Measurements from ENCODE around the gene CALD1.
A peak's percentile ranks its signal among the peaks of the same experiment; 100 is the strongest.

The CALD1 gene

DNA sequence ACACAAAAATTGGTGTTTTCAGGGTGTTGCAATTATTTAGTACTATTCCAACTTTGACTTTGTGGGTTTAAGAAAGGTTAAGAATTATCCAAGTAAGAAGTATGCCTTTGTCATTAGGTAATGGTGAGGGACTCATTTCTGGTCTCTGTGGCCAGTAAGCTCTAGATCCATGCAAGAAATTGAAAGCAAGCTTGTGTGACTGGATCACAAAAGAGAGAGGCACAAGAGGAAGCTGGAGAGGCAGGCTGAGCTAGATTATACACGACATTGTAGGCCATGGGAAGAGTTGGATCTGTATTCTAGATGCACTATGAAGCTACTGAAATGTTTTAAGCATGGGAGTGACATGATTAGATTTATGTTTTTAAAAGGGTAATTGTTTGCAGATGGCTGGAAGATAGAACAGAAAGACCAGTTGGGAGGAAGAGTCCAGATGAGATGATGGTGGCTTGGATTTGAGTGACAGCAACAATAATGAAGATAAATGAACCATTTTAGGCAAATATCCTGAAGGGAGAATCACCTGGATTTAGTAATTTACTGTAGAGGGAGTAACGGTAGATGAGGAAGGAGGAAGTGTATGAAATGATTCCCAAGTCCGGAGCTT is 50.0 kb downstream of the CALD1 start:
- no peak for DNase-seq

DNA sequence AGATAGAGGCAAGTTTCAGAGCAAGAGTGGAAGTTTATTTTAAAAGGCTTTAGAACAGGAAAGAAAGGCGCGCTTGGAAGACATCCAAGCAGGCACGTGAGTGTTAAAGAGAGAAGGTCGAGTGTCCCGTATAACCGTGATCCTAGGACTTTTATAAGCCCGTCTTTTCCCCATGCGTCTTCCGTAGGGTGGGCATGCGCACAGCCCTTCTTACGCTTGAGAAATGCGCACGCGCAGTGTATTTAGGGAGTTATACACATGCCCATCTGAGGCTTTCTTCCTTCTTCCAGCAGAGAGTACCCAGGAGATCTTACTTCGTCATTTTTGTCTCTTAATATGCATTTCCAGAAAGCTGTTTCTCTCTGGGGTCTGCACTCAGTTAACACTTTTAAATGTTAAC is 52.4 kb downstream of the CALD1 start:
- no peak for DNase-seq

DNA sequence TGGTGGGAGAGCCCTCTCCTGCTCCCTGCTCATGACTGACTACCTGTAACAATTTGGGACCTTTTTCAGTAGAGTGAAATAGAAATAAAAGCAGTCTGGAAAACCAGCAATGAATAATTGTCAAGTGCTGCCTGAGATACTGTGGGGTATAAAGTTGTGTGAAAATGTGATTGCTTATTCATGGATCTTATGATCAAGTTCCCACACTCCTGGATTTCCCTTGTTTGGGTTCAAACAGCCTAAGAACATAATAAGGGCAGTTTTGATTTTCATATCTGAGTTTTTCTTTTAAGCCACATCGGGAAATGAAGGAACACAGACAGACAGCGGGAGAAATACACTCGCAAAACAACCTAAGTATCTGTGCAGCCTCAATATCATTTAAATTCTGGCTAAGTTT is 52.9 kb downstream of the CALD1 start:
- no peak for DNase-seq

DNA sequence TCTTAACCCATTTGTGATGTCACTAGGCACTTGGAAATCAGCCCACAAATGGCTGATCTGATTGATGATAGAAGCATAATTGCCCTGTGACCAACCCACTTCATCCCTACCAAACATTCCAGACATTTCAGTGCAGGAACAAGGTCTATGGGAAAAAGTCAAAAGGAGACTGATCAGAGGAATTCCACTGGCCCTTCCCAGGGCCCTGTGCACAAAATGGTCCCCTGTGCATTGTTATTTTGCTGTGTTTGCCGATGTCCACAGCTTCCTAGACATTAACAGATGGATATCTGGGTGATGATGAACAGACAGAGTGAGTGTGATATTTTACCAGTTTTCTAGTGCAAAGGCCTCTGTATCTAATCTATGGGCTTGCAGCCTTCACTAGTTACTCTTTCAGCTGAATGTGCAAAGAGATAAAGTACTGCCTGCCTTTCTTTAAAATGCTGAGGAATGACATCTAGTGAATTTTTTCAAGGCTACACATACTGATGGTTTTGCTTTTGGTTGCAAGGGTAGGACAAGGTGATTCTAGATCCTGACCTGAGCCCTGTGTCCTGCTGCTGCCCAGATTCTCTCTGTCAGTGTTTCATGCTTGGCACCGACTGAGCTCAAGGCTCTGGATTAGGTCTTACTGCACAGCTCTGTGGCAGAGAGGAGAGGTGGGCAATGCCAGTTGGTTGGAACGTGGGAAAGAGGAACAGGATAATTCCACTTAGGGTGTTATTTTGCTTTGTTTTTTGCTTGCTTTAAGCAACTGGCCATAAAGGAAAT is 55.4 kb downstream of the CALD1 start:
- DNase-seq: no peak

DNA sequence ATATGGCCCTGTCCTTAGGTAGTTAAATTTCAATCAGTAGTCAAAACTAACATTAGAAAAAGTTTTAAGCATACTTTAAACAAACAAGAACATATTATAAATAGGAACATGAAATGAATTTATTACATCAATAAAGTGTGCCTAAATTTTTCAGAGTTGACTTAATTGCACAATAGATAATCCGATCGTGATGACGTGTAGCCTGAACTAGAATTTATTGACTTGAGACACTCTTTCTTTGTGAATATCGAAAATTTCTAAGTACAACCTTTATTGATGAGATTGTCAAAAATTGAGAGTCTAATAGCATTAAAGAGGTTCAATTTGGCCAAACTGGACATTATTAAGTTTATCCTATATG is 56.0 kb downstream of the CALD1 start:
- DNase-seq: no peak

DNA sequence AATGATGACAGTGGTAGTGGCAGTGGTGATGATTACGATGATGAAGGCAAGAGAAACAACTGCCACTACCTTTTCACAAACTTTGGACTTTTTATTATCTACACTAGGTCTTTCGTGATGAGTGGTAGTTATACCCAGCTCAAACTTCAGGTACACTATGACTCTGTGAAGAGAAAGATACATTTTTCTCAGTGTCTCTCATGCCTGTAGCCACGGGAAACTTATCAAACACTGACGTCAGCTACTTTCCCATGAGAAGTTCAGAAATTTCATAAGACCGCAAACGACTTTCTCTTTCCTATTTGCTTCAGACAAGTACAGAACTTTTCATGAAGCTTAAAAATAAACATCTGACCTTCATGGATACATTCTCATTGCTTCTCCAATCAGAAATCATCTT is 57.0 kb downstream of the CALD1 start:
- DNase-seq: no peak

DNA sequence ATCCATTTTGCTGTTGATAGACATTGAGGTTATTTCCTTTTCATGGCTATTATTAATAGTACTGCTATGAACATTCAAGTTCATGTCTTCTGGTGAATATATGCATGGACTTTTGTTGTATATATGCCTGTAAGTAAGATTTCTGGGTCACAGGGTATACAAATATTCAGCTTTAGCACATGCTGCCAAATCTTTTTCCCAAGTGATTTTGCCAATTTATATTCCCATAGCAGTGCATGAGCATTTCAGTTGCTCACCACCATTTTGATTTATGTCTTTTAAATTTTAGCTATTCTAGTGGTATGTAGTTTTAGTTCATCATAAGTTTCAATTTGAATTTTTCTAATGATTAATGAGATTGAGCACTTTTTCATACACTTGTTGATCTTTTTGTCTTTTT is 59.9 kb downstream of the CALD1 start:
- DNase-seq: no peak

DNA sequence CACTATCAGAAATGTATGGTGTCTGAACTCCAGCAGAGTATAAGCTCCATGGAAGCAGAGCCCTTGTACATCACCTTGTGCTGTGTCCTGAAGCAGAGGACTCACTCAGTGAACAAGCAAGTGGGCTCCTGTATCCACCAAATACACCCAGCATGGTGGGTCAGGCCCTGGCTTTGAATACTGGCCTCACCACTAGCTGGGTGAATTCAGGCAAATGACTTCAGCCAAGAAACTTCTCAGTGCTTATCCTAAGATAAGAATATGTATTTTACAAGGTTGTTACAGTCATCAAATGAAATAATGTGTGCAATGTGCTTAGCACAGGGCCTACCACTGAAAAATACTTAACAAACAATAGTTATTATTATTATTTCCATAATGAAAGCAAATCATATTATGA is 62.6 kb downstream of the CALD1 start:
- no peak for DNase-seq

DNA sequence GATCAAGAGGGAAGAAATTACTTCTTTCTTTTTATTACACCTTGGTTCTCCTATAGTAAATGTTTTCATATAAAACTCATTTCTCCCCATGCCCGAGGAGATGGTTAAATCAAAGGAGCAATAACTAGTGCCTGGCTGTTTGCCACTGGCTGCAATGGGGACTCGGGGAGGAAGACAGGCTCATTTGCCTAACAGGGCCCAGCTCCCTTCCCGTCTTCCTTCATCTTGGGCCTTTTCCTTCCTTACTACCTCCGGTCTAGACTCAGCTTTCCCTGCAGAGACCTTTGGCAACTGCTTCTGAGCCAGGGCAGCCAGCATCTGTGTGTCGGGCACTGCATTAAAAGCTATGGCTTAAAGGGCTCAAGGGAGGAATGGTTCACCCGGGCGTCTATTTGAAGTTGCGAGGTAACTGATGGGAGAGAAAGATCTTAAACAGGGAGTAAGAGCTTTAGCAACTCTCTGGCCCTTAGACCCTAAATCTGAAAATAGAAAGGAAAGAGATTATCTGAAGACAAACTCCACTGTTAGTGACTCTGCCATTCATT is 63.5 kb downstream of the CALD1 start:
- DNase-seq: no peak

DNA sequence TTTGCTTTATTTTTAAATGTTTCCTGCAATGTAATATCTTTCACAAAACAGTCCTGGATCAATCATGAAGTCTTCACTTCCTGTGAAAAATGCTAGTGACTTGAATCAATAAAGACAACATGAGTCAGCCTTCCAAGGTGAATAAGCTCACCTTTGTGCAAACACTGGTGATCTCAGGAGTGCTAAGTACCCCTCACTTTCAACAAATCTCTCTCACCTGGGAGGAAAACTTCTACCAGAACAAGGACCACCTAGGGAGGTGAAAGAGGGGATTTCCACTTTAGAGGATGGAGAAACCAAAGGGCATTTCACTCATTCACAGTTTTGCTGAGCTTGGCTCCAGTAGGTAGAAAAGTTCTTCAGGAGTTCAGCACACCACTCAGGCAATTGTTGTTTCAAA is 64.8 kb downstream of the CALD1 start:
- no peak for DNase-seq

DNA sequence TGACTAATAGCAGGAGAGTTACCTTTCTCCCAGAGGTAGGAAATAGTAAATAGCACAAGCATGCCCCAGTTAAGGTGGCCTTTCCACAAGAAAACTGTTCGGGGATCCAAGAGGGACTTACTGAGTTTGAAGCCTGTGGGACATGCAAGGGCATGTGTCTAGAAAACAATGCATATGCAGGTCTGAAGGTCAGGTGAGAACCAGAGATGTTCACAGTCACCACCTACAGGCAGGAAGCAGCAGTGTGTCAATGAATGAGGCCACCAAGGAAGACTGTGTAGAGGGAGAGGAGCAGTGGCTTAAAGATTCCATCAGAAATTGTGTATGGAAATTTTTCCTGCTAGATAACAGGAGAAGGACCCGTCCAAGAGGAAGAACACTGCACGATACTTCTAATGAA is 66.0 kb downstream of the CALD1 start:
- DNase-seq: no peak

DNA sequence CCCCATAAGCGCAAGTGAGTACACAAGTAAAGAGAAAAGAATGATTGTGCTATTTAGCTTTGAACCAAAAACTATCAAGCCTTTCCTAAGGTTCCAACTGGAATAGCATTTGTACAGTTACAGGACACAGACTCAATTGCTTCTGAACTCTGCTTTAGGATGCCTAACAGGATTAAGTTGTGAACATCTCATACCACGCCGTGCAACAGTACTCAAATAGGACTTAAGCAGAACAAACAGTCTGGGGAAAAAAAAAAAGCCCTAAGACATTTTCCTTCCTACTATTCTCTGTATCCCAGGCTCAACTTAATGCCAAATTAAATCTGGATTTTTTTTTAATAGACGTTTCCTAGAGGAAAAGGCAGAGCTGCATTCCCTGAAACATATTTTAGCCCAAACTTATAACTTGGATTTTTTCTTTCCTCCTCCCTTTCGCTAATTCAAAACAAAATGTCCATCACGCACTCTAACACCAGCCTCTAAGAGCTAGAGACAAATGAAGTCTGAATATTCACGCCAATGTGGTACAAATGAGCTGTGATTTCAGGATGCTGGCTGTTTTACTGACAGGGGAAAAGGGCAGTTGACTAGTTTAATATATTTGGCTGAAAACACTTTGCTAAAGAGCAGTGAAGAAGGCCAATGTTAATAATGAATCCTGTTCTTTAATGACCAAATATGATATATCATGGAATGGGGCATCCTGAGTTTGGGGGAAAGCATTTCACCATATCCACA is 68.6 kb downstream of the CALD1 start:
- no peak for DNase-seq

DNA sequence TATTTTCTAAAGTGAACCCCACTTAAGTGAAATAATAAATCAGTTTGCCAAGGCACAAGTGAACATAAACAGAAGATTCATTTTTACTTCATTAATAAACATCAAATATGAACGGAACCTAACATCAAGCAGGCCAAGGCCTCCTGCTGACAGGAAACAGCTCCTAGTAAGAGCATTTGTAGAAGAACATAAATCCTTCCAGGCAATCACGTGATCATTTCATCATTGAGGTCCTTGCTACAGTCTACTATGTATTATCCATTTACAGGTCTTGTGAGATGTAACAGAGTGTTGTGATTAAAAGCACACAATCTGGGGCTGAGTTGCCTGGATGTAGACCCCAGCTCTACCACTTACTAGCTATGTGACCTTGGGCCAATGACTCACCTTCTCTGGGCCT is 70.6 kb downstream of the CALD1 start:
- DNase-seq: peak; percentile 17

DNA sequence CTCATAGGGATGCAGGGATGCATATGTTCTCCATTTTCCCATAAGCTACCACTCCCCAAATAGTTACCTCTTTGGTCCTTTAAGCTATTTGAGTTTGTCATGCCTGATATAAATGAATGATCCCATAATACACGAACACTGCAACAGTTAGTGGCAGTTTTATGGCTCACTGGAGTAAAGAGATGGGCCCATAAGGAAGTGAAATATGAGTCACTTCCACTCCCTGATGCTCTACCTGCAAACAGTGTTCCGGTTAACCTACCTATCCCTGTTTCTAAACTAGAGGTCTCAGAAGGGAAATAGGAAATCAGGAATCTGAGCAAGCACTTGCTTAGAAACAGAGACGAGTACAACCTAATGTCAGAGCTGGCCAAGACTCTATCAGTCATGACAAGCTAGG is 71.7 kb downstream of the CALD1 start:
- no peak for DNase-seq

DNA sequence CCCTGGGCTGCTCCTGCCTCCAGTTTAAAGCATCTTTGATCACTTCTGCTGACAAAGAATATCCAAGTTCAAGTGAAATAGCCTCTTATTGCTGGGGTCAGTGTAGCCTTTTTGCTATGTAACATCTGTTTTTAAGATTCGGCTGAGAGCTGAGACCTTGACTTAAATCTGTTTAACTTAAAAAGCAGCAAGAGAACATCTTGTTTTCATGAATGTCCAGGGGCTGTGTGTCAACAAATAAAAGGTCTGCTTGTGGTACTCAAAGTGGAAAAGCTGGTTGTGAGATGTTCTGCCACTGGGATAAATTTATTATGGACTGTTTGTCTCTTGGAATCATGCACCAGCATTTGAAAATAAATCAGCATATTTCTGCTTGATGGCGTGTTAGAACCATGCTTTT is 73.2 kb downstream of the CALD1 start:
- DNase-seq: no peak

DNA sequence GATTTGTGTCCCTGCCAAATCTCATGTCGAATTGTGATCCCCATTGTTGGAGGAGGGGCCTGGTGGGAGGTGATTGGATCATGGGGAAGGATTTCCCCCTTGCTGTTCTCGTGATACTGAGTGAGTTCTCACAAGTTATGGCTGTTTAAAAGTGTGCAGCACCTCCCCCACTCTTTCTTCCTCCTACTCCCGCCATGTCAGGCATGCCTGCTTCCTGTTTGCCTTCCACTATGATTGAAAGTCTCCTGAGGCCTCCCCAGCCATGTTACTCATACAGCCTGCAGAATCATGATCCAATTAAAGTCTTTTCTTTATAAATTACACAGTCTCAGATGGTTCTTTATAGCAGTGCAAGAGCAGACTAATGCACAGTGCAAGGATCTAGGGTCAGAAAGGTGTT is 75.4 kb downstream of the CALD1 start:
- DNase-seq: no peak

DNA sequence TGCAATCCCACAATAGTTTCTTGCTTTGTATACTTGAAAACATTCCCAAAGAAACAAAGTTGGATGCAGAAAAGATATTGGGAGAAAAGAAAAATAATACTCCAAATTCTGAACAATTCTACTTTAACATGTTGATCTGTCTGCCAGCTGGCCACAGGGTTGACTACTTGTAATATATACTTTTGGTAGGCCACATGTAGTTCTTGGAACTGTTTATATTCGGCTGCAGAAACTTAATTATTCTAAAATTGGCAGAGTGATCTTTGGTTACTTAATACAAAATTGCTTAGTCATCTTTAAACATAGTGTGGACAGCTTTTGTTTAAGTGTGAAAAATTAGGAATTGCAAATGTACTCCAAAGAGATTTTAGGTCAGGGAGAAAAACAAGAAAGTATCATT is 76.0 kb downstream of the CALD1 start:
- DNase-seq: no peak

DNA sequence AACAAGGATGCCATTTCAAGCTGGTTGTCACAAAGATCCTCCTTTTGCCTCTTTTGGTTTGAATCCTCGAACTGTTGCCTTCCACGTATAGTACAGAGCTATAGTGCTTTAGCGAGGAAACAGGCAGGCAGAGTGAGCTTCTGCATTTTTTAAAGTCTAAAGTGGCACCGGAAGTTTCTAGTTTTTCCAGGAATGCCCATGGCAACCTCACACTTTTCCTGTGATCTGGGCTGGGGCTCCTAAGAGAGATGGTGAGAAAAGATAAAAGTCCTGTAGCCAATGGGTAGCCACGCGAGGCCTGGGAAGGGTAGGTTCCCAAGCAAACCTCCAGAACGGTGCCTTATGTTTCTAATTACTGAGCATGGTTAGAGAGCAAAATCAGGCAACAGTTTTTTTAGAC is 76.7 kb downstream of the CALD1 start:
- no peak for DNase-seq

DNA sequence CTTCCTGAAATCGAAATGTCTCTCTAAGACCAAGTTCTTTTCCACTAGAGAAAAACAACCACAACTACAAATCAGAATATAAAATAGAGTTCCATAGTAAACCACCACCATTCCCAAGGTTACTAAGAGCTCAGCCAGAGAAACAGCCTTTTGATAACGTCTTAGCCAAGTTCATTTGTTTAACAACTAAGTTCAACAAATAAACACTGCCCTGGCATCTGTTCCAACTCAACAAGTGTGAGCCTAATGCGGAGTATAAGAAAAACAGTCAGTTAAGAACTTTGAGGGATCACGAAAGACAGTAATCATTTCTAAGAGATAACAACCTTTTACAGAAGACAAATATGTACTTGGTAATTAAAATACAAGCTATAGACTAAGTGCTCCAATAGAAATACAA is 77.3 kb downstream of the CALD1 start:
- DNase-seq: no peak

DNA sequence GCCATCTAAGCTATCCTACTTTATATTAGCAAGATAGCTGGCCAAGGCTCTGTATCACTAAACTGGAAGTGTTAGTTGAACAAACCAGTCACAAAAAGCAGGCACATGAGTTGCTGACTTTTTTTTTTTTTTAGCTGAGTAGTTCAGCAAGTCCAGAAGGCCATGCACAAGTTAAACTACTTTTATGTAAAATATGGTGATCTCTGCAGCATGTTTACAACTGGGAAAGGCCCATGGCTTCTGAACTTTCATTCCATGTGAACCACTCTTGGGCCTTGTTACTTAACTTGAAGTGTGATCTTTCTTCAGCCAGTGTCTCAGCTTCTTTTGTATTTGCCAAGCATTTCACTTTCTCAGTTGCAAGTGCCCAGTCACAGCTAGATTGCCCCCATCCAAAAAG is 78.5 kb downstream of the CALD1 start:
- DNase-seq: no peak

DNA sequence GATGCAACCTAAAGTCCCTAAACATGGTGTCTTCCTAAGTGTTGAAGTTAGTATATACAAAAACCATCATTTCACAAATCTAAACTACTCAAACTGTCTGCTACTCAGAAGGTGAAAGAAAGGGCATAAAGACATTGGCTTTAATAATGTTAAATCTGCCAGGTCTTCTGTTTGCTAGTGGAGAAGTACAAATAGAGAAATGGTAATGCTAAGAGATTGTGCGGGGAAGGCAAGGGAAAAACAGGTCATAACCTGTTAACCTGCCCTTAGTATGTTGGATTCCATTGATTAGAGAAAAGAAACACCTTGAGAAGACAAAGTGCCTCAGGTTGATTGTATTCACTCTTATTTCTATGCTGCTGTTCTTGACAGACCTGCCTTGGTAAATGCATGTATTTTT is 80.3 kb downstream of the CALD1 start:
- no peak for DNase-seq

DNA sequence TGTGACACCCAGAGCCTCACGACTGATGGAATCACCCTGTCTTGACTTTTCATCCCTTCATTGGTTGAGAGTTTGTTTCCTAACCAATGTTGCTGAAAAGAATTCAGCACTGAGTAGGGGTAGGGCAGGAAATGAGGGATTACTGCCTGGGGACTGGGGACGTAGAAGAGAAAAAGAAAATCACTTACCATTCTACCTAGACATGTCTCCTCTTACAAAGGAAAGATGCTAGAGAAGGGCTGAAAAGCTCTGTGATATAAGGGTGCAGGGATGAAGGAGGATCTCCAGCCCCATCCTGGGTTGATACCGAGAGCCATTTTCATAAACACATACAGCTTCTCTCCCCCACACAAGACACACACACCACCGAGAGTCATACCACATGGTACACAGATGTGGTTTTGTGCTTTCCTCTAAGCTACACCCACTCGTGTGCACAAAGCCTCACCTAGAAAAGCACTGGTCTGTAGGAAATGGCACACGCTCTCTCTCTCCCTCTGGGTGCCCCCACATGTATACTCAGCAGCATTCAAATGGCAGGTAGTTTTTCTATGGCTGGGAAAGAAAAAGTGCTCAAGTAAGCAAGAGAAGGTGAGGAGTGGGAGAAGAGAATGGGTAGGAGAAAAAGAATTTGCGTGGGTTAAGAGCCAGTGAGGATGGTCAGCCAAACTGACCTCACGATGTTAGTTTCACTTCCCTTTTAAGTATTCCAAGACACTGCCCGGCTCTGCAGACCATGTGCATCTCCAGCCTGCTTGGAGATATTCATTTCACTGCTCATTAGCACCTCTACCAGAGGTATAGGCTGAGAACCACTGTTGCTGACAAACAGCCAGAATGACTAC is 85.8 kb downstream of the CALD1 start:
- no peak for DNase-seq

DNA sequence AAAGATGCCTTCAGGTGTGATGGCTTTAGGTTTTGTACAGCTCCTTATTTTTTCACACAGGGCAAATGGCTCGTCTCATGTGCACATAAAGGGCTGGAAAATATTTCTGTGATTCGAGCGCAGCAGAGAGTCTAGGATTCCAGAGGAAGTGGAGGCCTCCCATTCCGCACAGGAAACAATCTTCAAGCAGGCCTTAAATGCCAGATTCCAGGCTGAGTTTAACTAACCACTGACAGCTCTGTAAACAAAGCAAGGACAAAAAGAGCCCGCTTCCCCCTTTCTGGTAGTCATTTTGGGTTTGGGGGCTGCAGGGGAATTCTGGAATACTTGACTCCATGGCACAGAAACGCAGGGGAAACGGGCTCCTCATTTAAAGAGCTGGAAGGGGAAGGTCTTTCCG is 87.2 kb downstream of the CALD1 start:
- DNase-seq: no peak
